Stimulated activated naive CD8-positive, alpha-beta T cell treated with anti-CD3 and anti-CD28 coated beads, Interleukin-15, amount 100 ng/mL, for 72 hours (primary cell): ENCODE results near the gene DMXL1.
"Not testable (repeated sequence)": the region's sequence is repeated elsewhere in the genome, so short reads cannot be mapped to it uniquely, and the experiment has no call there.

ENCODE experiments used
- ATAC-seq: fragments of 150-1000 bp; cut with Tn5 transposase; 2 replicates; pipeline ENCODE4 v1.10.0; 2021; ENCODE audit warnings: mild to moderate bottlenecking, moderate library complexity
- DNase-seq, 2 donors: peaks; one replicate each; pipeline ENCODE4 v3.0.0; 2021 to 2022
- H3K27ac Mint-ChIP-seq, 2 donors: one replicate each; pipeline ENCODE4 v1.8.0; 2022; ENCODE audit warnings: mild to moderate bottlenecking in 2 of 2, mixed read lengths in 2 of 2, moderate library complexity in 2 of 2
- H3K27me3 Mint-ChIP-seq: one replicate; pipeline ENCODE4 v1.8.0; 2022; ENCODE audit warnings: mixed read lengths
- H3K4me1 Mint-ChIP-seq: one replicate; pipeline ENCODE4 v1.8.0; 2022; ENCODE audit warnings: mild to moderate bottlenecking, mixed read lengths
- H3K4me3 Mint-ChIP-seq, 2 donors: one replicate each; pipeline ENCODE4 v1.8.0; 2022; ENCODE audit warnings: mild to moderate bottlenecking in 2 of 2, mixed read lengths in 2 of 2, moderate library complexity in 1 of 2
- H3K9me3 Mint-ChIP-seq, 2 donors: one replicate each; pipeline ENCODE4 v1.8.0; 2022; ENCODE audit warnings: mixed read lengths in 2 of 2

The DMXL1 gene

GRCh38 chr5:119078071-119078846 is 7.4 kb downstream of the DMXL1 start:
- peaks cover 58% of the 10 kb centered on the region for H3K4me1 Mint-ChIP-seq
- ATAC-seq (no peak), DNase-seq (no peak)
- H3K9me3 Mint-ChIP-seq = no peaks in the 10 kb centered on the region
- H3K4me3 Mint-ChIP-seq = peak overlapping the region; percentile 36 to 47
- H3K27ac Mint-ChIP-seq = no peak overlapping the region
- H3K27me3 Mint-ChIP-seq = no peaks in the 10 kb centered on the region

- no peaks in the 10 kb centered on the region for H3K9me3 Mint-ChIP-seq
- no peak for ATAC-seq
- H3K4me3 Mint-ChIP-seq = peak overlapping the region; percentile 36 to 55
- H3K4me1 Mint-ChIP-seq = peaks cover 52% of the 10 kb centered on the region
- H3K27ac Mint-ChIP-seq = peak overlapping the region; percentile 35 to 36
- H3K27me3 Mint-ChIP-seq = no peaks in the 10 kb centered on the region
- DNase-seq = no peak
These were observed 8.0 kb downstream of the DMXL1 start for GRCh38 chr5:119078861-119079260.

- peaks cover 47% of the 10 kb centered on the region for H3K4me1 Mint-ChIP-seq
- peak overlapping the region; percentile 36 to 55 for H3K4me3 Mint-ChIP-seq
- no peaks in the 10 kb centered on the region for H3K27me3 Mint-ChIP-seq
- ATAC-seq (peak; percentile 96), DNase-seq (peak; percentile 15 to 36)
- H3K27ac Mint-ChIP-seq = peak overlapping the region; percentile 35 to 36
- H3K9me3 Mint-ChIP-seq = no peaks in the 10 kb centered on the region
These were observed 8.5 kb downstream of the DMXL1 start for GRCh38 chr5:119079318-119079921.

- H3K9me3 Mint-ChIP-seq = peaks cover 7 to 8% of the 10 kb centered on the region in 2 donors
- no peak overlapping the region for H3K4me3 Mint-ChIP-seq
- H3K27ac Mint-ChIP-seq = no peak overlapping the region
- no peaks in the 10 kb centered on the region for H3K27me3 Mint-ChIP-seq
- ATAC-seq = no peak
- H3K4me1 Mint-ChIP-seq = peaks cover 34% of the 10 kb centered on the region
- DNase-seq = no peak
These were observed 10.0 kb downstream of the DMXL1 start for GRCh38 chr5:119080936-119081335.

- DNase-seq = no peak
- peaks cover 36% of the 10 kb centered on the region for H3K4me1 Mint-ChIP-seq
- H3K4me3 Mint-ChIP-seq = no peak overlapping the region
- H3K27me3 Mint-ChIP-seq = no peaks in the 10 kb centered on the region
- H3K27ac Mint-ChIP-seq = peak overlapping the region in 1 of 2 donors; percentile 23
- H3K9me3 Mint-ChIP-seq = peaks cover 18 to 22% of the 10 kb centered on the region in 2 donors
- ATAC-seq = no peak
These were observed 11.8 kb downstream of the DMXL1 start for GRCh38 chr5:119082691-119083090.

- Mint-ChIP-seq H3K4me3 (no peak overlapping the region), H3K27ac (no peak overlapping the region), H3K9me3 (peaks cover 18 to 22% of the 10 kb centered on the region in 2 donors), H3K27me3 (no peaks in the 10 kb centered on the region), H3K4me1 (peaks cover 39% of the 10 kb centered on the region)
- DNase-seq = no peak
- no peak for ATAC-seq
These were observed 12.8 kb downstream of the DMXL1 start for GRCh38 chr5:119083679-119084078.

GRCh38 chr5:119088438-119088837 is 17.6 kb downstream of the DMXL1 start:
- H3K27me3 Mint-ChIP-seq = no peaks in the 10 kb centered on the region
- no peak for ATAC-seq
- H3K4me3 Mint-ChIP-seq = no peak overlapping the region
- H3K4me1 Mint-ChIP-seq = peaks cover 20% of the 10 kb centered on the region
- no peak for DNase-seq
- peaks cover 22 to 25% of the 10 kb centered on the region in 2 donors for H3K9me3 Mint-ChIP-seq
- H3K27ac Mint-ChIP-seq = no peak overlapping the region

- H3K27me3 Mint-ChIP-seq = no peaks in the 10 kb centered on the region
- no peak for ATAC-seq
- H3K4me3 Mint-ChIP-seq = no peak overlapping the region
These were observed 24.7 kb downstream of the DMXL1 start for GRCh38 chr5:119095611-119096010.

GRCh38 chr5:119105971-119106370 is 35.1 kb downstream of the DMXL1 start:
- Mint-ChIP-seq H3K27me3 (no peaks in the 10 kb centered on the region), H3K27ac (no peak overlapping the region), H3K4me3 (no peak overlapping the region), H3K9me3 (no peaks in the 10 kb centered on the region), H3K4me1 (no peaks in the 10 kb centered on the region)
- DNase-seq = no peak
- ATAC-seq = no peak

More at GRCh38 chr5:119095611-119096010, 24.7 kb downstream of the DMXL1 start:
- Mint-ChIP-seq H3K9me3 (peaks cover 0 to 7% of the 10 kb centered on the region in 2 donors), H3K27ac (no peak overlapping the region), H3K4me1 (no peaks in the 10 kb centered on the region)
- no peak for DNase-seq

- DNase-seq (no peak), ATAC-seq (no peak)
- H3K27ac Mint-ChIP-seq = no peak overlapping the region
- no peaks in the 10 kb centered on the region for H3K9me3 Mint-ChIP-seq
- H3K27me3 Mint-ChIP-seq = no peaks in the 10 kb centered on the region
- H3K4me3 Mint-ChIP-seq = no peak overlapping the region
- H3K4me1 Mint-ChIP-seq = no peaks in the 10 kb centered on the region
These were observed 41.3 kb downstream of the DMXL1 start for GRCh38 chr5:119112151-119112550.

- peaks cover 6% of the 10 kb centered on the region for H3K4me1 Mint-ChIP-seq
These were observed 46.4 kb downstream of the DMXL1 start for GRCh38 chr5:119117237-119117636.

GRCh38 chr5:119118000-119118399 is 47.1 kb downstream of the DMXL1 start:
- H3K4me1 Mint-ChIP-seq = peaks cover 6% of the 10 kb centered on the region
- DNase-seq = no peak
- no peak for ATAC-seq
- H3K9me3 Mint-ChIP-seq = no peaks in the 10 kb centered on the region
- H3K27me3 Mint-ChIP-seq = no peaks in the 10 kb centered on the region
- H3K27ac Mint-ChIP-seq = peak overlapping the region in 1 of 2 donors; percentile 48
- no peak overlapping the region for H3K4me3 Mint-ChIP-seq

More at GRCh38 chr5:119117237-119117636, 46.4 kb downstream of the DMXL1 start:
- H3K27me3 Mint-ChIP-seq = no peaks in the 10 kb centered on the region
- DNase-seq (no peak), ATAC-seq (no peak)
- no peak overlapping the region for H3K27ac Mint-ChIP-seq
- H3K4me3 Mint-ChIP-seq = no peak overlapping the region
- no peaks in the 10 kb centered on the region for H3K9me3 Mint-ChIP-seq

GRCh38 chr5:119120893-119121292 is 50.0 kb downstream of the DMXL1 start:
- H3K4me3 Mint-ChIP-seq = no peak overlapping the region
- no peak overlapping the region for H3K27ac Mint-ChIP-seq
- peaks cover 6% of the 10 kb centered on the region for H3K4me1 Mint-ChIP-seq
- DNase-seq (no peak), ATAC-seq (no peak)
- H3K9me3 Mint-ChIP-seq = no peaks in the 10 kb centered on the region
- H3K27me3 Mint-ChIP-seq = no peaks in the 10 kb centered on the region

- not testable (repeated sequence) for H3K4me1 Mint-ChIP-seq, ATAC-seq
These were observed 51.6 kb downstream of the DMXL1 start for GRCh38 chr5:119122474-119122873.

GRCh38 chr5:119123280-119123679 is 52.4 kb downstream of the DMXL1 start:
- H3K27ac Mint-ChIP-seq = no peak overlapping the region
- no peaks in the 10 kb centered on the region for H3K4me1 Mint-ChIP-seq
- no peaks in the 10 kb centered on the region for H3K9me3 Mint-ChIP-seq
- DNase-seq (no peak), ATAC-seq (no peak)
- no peaks in the 10 kb centered on the region for H3K27me3 Mint-ChIP-seq
- no peak overlapping the region for H3K4me3 Mint-ChIP-seq

More at GRCh38 chr5:119122474-119122873, 51.6 kb downstream of the DMXL1 start:
- not testable (repeated sequence) for H3K4me3 Mint-ChIP-seq, H3K27ac Mint-ChIP-seq, H3K27me3 Mint-ChIP-seq, DNase-seq, H3K9me3 Mint-ChIP-seq

GRCh38 chr5:119129770-119130169 is 58.9 kb downstream of the DMXL1 start:
- DNase-seq = no peak
- ATAC-seq = no peak
- Mint-ChIP-seq H3K4me3 (no peak overlapping the region), H3K4me1 (no peaks in the 10 kb centered on the region), H3K27me3 (no peaks in the 10 kb centered on the region), H3K9me3 (peaks cover 0 to under 1% of the 10 kb centered on the region in 2 donors), H3K27ac (no peak overlapping the region)
